ENCODE results near the gene GRID2. TPM values are rescaled to one million over a fixed set of nuclear protein-coding genes. Genes with fewer than 3 reads are reported as not detected.

The GRID2 gene
- total RNA-seq, 4 donors from 2014 or later: 0.16 TPM; not detected in 3

DNA sequence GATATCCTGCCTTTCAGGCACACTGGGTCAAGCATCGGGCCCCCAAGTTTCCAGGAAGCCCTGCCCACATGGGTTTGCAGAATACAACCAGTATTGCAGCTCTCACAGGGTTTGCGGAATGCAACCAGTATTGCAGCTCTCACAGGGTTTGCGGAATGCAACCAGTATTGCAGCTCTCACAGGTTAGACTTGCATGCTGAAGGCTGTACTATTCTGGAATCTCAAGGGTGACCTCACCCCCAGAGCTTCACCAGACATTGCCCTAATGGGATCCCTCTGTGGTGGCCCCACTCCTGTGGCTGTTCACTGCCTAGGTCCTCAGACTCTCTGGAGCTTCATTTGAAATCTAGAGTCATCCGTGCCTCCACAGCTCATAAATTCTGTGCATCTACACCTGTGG is 884.1 kb downstream of the GRID2 start:
- no peaks in the 10 kb centered on the region for H3K4me1 ChIP-seq
- no peaks in the 10 kb centered on the region for H3K9me3 ChIP-seq
- no peaks in the 10 kb centered on the region for H3K36me3 ChIP-seq
- in situ Hi-C loops (cut with MboI; ENCODE audit: low pct_ligation_motif_present in 1 of 4, low pct_unique_long_range_greater_than_20kb in 1 of 4, low sequenced_read_pairs in 3 of 4) (no loop called here), intact Hi-C loops (cut with DNase I; ENCODE audit: low total_unique reads) (no loop called here)
- H3K4me3 ChIP-seq: no peak overlapping the region
- 88% methylated on average over 4 of the region's 4 CpGs; no CpG with 5 or more reads in 1 of the 2 donors for WGBS, 2 donors (ENCODE audit: low coverage in 1 of 2)
- H3K27ac ChIP-seq: no peak overlapping the region
- TF ChIP-seq CTCF (IDR thresholded peaks at IDR 0.05): no peak
- TF ChIP-seq POLR2A (IDR thresholded peaks at IDR 0.05): no peak
- no peak for TF ChIP-seq POLR2AphosphoS5 (IDR thresholded peaks at IDR 0.05)
- no peak for TF ChIP-seq EP300 (IDR thresholded peaks at IDR 0.05; ENCODE audit: low read depth)
- no peak for DNase-seq
- H3K27me3 ChIP-seq: no peaks in the 10 kb centered on the region

GRCh38 chr4:93199492-93199891 is 895.7 kb downstream of the GRID2 start:
- in situ Hi-C loops (cut with MboI; ENCODE audit: low pct_ligation_motif_present in 1 of 4, low pct_unique_long_range_greater_than_20kb in 1 of 4, low sequenced_read_pairs in 3 of 4): no loop called here
- TF ChIP-seq CTCF (IDR thresholded peaks at IDR 0.05): peak in 2 of 5 experiments; percentile 16 to 24
- no peak for TF ChIP-seq POLR2AphosphoS5 (IDR thresholded peaks at IDR 0.05)
- no peak for TF ChIP-seq POLR2A (IDR thresholded peaks at IDR 0.05)
- no peak overlapping the region for H3K4me3 ChIP-seq
- no peaks in the 10 kb centered on the region for H3K36me3 ChIP-seq
- H3K4me1 ChIP-seq: no peaks in the 10 kb centered on the region
- no peaks in the 10 kb centered on the region for H3K27me3 ChIP-seq
- no peak for DNase-seq
- intact Hi-C loops (cut with DNase I; ENCODE audit: low total_unique reads): no loop called here
- WGBS, 2 donors (ENCODE audit: low coverage in 1 of 2): 23 to 33% methylated on average over 2 of the region's 2 CpGs
- no peak overlapping the region for H3K27ac ChIP-seq
- H3K9me3 ChIP-seq: no peaks in the 10 kb centered on the region

DNA sequence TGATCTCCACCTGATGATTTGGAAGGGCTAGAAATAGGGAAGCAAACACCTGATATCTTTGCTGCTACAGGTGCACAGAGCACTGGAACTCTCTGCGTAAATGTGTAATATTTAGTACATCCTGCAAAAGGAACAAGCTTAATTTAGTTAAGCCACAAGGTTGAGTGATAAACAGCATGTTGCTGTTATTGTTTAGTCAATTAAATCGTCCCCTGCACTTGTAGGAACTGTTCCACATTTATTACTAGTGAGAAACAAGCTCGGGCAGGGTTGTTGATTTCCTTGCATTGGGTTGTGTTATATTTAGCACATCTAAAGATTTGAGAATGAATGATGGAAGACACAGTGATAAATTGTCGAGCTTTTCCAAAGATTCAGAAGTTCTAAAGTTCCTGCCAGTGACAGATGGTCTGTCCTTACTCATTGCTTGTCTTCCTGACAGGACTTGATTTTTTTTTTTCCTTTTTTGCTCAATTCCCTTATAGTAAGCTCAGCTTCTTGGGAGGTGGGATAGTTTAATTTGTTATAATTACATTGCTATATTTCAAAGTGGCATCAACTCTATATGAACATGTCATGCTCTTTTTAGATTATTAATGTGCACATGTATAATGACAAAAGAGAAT is 897.8 kb downstream of the GRID2 start:
- in situ Hi-C loops (cut with MboI; ENCODE audit: low pct_ligation_motif_present in 1 of 4, low pct_unique_long_range_greater_than_20kb in 1 of 4, low sequenced_read_pairs in 3 of 4): no loop called here
- Histone ChIP-seq H3K27ac (no peak overlapping the region), H3K36me3 (no peaks in the 10 kb centered on the region), H3K9me3 (no peaks in the 10 kb centered on the region), H3K4me1 (no peaks in the 10 kb centered on the region), H3K27me3 (no peaks in the 10 kb centered on the region), H3K4me3 (no peak overlapping the region)
- no peak for DNase-seq
- TF ChIP-seq POLR2AphosphoS5 (IDR thresholded peaks at IDR 0.05) (no peak), CTCF (IDR thresholded peaks at IDR 0.05) (no peak), POLR2A (IDR thresholded peaks at IDR 0.05) (no peak), EP300 (IDR thresholded peaks at IDR 0.05; ENCODE audit: low read depth) (no peak)
- intact Hi-C loops (cut with DNase I; ENCODE audit: low total_unique reads): no loop called here
- whole genome bisulfite sequencing, 2 donors (ENCODE audit: low coverage in 1 of 2): 27 to 47% methylated on average over 3 to 4 of the region's 4 CpGs

DNA sequence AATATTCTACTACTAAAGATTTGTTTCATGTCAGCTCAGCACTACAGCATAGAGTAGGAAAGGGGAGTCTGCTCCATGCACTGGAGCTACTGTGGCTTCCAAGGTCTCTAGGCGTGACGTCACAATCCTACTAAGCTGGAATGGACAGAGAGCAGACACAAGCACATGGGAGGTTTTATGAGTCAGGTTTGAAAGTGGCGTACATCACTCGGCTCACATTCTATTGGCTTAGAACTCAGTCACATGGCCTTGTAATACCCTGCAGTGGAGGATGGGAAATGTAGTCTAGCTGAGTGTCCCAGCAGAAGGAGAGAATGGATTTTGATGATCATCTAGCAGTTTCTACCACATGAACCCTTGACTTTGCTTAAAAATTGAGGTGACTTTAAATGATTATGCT is 899.9 kb downstream of the GRID2 start:
- Histone ChIP-seq H3K27ac (no peak overlapping the region), H3K9me3 (no peaks in the 10 kb centered on the region), H3K4me3 (no peak overlapping the region), H3K36me3 (no peaks in the 10 kb centered on the region), H3K4me1 (no peaks in the 10 kb centered on the region), H3K27me3 (no peaks in the 10 kb centered on the region)
- intact Hi-C loops (cut with DNase I; ENCODE audit: low total_unique reads) (no loop called here), in situ Hi-C loops (cut with MboI; ENCODE audit: low pct_ligation_motif_present in 1 of 4, low pct_unique_long_range_greater_than_20kb in 1 of 4, low sequenced_read_pairs in 3 of 4) (no loop called here)
- WGBS, 2 donors (ENCODE audit: low coverage in 1 of 2): 83% methylated on average over 4 of the region's 4 CpGs; no CpG with 5 or more reads in 1 of the 2 donors
- no peak for DNase-seq
- no peak for TF ChIP-seq POLR2AphosphoS5 (IDR thresholded peaks at IDR 0.05)
- no peak for TF ChIP-seq CTCF (IDR thresholded peaks at IDR 0.05)
- no peak for TF ChIP-seq EP300 (IDR thresholded peaks at IDR 0.05; ENCODE audit: low read depth)
- TF ChIP-seq POLR2A (IDR thresholded peaks at IDR 0.05): no peak

Data from transverse colon (tissue), 4 donors.